Fibroblast of villous mesenchyme (primary cell): ENCODE measurements around the gene STMN3. TPM values are rescaled to one million over a fixed set of nuclear protein-coding genes. Genes with fewer than 3 reads are reported as not detected.

Experiments
- DNase-seq: peaks from one replicate; pipeline ENCODE4 v3.0.0-alpha.2; 2010; ENCODE audit warnings: low read depth
- H3K4me3 ChIP-seq: 2 replicates; pipeline ENCODE4 v1.5.1; 2011; ENCODE audit warnings: low read depth, mild to moderate bottlenecking, low read length
- total RNA-seq: library from RNA; depleted of rRNA; stranded (reverse); fragments of >200 nt; gene quantifications from 2 replicates; pipeline ENCODE4 v1.2.3, GENCODE V29; 2012
- TF ChIP-seq, protein P1 (sequence below): IDR thresholded peaks from 2 replicates; pipeline ENCODE4 v1.5.1; 2012; ENCODE audit warnings: low read depth, mild to moderate bottlenecking, low read length; ENCODE audit not compliant: insufficient read depth

The STMN3 gene
- total RNA-seq, 1 donor, result 5.6 TPM

DNA sequence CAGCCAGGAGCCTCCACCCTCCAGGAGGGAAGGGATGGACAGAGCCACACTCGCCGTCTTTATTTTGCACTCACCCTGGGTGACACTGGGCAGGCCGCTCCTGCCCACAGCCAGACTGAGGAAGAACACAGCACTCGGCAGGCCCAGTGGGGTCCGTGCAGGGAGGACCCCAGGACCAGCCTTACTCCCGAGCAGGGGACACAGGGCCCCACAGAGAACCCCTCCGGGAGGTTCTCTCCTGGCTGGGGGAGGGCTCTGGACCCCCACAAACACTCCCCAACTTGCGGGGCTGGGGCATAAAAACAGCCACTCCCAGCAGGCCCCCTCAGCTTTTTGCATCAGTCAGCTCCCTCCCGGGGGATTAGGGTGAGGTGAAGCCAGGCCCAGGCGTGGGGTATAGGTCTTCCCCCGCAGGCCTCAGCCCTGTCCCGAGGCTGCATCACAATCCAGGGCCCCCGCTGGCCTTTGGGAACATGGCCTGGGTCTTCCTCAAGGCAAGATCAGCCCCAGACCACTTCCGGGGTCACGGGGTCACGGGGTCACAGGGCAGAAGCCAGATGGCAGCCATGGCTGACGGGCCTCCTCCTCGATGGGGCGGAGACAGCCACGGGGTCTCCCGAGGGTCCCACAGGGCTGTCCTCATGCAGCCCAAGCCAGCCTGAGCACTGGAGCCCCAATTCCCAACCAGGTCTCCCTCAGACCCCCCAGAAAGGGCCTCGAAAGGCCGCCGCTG is 46.4 kb upstream of the STMN3 start:
- no peak overlapping the region for H3K4me3 ChIP-seq
- TF ChIP-seq, protein P1, sequence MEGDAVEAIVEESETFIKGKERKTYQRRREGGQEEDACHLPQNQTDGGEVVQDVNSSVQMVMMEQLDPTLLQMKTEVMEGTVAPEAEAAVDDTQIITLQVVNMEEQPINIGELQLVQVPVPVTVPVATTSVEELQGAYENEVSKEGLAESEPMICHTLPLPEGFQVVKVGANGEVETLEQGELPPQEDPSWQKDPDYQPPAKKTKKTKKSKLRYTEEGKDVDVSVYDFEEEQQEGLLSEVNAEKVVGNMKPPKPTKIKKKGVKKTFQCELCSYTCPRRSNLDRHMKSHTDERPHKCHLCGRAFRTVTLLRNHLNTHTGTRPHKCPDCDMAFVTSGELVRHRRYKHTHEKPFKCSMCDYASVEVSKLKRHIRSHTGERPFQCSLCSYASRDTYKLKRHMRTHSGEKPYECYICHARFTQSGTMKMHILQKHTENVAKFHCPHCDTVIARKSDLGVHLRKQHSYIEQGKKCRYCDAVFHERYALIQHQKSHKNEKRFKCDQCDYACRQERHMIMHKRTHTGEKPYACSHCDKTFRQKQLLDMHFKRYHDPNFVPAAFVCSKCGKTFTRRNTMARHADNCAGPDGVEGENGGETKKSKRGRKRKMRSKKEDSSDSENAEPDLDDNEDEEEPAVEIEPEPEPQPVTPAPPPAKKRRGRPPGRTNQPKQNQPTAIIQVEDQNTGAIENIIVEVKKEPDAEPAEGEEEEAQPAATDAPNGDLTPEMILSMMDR, result no peak
- DNase-seq, result no peak

DNA sequence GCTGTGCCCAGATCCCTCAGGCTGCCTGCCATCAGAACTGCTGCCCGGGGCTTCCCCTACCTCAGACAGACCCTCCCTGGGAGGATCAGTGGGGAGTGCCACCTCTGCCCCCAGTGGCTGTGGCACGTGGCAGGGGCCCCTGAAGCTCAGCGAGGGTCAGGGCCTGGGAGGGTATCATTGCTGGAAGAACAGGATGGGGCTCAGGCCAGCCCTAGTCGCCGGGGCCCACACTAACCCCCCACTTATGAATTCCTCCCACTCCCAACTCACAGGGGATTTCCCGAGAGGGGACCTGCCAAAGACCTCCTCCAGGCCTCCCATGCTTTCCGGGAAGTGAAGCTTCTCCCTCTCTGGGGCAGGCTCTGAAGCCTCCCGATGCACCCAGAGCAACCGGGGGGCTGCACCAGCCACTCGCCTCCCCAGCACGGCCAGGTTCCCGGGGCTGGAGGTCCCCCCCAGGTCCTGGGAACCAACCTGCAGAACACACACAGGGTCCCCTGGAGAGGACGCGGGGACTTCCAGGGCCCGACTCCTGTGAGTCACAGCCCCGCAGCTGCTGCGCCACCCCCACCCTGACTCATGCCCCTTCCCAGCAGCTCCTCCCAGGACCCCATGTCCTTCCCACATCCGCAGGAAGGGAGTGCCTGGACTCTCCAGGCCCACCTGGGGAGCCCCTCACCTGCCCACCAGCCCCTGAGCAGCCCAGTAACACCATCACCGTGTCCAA is 45.7 kb upstream of the STMN3 start:
- DNase-seq, result peak; percentile 91
- no peak overlapping the region for H3K4me3 ChIP-seq

DNA sequence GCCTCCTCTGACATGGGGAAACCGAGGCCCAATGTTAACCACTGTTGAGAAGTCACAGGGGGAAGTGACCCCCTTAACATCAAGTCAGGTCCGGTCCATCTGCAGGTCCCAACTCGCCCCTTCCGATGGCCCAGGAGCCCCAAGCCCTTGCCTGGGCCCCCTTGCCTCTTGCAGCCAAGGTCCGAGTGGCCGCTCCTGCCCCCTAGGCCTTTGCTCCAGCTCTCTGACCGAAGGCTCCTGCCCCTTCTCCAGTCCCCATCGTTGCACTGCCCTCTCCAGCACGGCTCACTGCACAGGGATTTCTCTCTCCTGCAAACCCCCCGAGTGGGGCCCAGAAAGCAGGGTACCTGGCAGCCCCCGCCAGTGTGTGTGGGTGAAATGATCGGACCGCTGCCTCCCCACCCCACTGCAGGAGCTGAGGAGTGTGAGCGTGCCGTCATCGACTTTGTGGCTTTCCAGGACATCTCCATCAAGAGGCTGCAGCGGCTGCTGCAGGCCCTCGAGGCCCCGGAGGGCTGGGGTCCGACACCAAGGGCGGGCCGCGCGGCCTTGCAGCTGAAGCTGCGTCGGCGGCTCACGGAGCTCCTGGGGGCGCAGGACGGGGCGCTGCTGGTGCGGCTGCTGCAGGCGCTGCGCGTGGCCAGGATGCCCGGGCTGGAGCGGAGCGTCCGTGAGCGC is 44.8 kb upstream of the STMN3 start:
- no peak for DNase-seq
- TF ChIP-seq, protein P1, result no peak
- H3K4me3 ChIP-seq, result no peak overlapping the region

More for the DNA sequence above, 45.7 kb upstream of the STMN3 start:
- TF ChIP-seq, protein P1, result no peak

DNA sequence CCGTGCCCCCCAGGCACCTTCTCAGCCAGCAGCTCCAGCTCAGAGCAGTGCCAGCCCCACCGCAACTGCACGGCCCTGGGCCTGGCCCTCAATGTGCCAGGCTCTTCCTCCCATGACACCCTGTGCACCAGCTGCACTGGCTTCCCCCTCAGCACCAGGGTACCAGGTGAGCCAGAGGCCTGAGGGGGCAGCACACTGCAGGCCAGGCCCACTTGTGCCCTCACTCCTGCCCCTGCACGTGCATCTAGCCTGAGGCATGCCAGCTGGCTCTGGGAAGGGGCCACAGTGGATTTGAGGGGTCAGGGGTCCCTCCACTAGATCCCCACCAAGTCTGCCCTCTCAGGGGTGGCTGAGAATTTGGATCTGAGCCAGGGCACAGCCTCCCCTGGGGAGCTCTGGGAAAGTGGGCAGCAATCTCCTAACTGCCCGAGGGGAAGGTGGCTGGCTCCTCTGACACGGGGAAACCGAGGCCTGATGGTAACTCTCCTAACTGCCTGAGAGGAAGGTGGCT is 44.2 kb upstream of the STMN3 start:
- H3K4me3 ChIP-seq, result no peak overlapping the region
- TF ChIP-seq, protein P1, result no peak
- DNase-seq, result no peak

DNA sequence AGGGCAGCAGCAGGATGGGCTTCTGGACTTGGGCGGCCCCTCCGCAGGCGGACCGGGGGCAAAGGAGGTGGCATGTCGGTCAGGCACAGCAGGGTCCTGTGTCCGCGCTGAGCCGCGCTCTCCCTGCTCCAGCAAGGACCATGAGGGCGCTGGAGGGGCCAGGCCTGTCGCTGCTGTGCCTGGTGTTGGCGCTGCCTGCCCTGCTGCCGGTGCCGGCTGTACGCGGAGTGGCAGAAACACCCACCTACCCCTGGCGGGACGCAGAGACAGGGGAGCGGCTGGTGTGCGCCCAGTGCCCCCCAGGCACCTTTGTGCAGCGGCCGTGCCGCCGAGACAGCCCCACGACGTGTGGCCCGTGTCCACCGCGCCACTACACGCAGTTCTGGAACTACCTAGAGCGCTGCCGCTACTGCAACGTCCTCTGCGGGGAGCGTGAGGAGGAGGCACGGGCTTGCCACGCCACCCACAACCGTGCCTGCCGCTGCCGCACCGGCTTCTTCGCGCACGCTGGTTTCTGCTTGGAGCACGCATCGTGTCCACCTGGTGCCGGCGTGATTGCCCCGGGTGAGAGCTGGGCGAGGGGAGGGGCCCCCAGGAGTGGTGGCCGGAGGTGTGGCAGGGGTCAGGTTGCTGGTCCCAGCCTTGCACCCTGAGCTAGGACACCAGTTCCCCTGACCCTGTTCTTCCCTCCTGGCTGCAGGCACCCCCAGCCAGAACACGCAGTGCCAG is 43.6 kb upstream of the STMN3 start, which contains the start of gene TNFRSF6B:
Gene TNFRSF6B (plus strand): TSS at position 25 of the 729 bp plus-strand sequence. CDS start 116 bp downstream, at position 141.
- H3K4me3 ChIP-seq, result peak within 1 kb of the TSS; percentile 23
- no peak for DNase-seq
- TF ChIP-seq, protein P1, result no peak

DNA sequence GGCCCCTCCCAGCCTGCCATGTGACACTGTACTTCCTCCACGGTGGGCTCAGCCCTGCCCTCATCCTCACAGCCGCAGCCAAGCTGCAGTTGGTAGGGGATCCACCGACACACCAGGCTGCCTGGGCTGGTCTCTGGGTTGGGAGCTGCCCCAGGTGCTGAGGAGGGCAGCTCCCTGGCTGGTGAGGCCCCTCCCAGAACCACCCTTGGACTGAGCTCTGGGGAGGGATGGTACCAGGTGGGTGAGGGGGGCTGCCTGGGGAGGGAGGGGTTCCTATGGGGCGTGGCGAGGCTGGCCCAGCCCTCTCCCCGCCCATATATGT is 43.0 kb upstream of the STMN3 start:
- no peak for DNase-seq
- H3K4me3 ChIP-seq, result no peak overlapping the region
- TF ChIP-seq, protein P1, result no peak
